ENCODE results near the gene RFPL3.
"Not testable (repeated sequence)": the region's sequence is repeated elsewhere in the genome, so short reads cannot be mapped to it uniquely, and the experiment has no call there.

The RFPL3 gene

GRCh38 chr22:32331236-32331917, 26.3 kb upstream of the RFPL3 start:
- DNase-seq: no peak

- no peak for DNase-seq
Observed at GRCh38 chr22:32331918-32332725, 25.5 kb upstream of the RFPL3 start.

- DNase-seq: no peak
Observed at GRCh38 chr22:32333141-32333768, 24.4 kb upstream of the RFPL3 start.

DNA sequence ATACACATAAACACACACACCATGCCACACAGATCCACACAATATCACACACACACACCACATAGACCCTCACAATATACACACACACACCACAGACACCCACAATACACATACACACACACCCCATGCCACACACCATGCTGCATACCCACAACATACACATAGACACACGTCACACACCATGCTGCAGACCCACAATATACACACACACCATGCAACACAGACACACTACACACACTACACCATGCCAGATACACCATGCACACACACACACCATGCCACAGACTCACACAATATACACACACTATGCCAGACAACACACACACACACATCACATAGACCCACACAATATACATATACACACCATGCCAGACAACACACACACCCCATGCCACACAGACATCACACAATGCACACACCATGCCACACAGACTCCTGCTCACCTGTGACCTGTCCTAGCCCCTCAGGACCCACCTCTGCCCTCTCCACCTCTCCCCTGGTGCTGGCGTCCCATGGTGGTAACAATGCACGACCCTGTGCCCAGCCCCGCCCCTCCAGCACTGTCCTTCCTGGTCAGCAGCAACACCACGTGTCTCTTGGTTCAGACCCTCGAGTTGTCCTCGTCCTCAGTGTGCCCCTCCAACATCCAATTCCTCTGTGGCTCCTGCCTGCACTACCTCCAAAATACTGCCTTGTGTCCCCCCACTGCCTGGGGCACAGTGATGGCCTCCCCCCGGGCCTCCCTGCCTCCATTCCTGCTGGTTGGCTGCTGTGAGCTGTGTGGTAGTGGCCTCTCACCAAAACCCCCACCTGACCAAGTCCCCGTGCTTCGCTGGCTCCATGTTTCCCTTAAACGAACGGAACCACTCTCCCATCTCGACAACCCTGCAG, 23.7 kb upstream of the RFPL3 start:
- DNase-seq: no peak

DNA sequence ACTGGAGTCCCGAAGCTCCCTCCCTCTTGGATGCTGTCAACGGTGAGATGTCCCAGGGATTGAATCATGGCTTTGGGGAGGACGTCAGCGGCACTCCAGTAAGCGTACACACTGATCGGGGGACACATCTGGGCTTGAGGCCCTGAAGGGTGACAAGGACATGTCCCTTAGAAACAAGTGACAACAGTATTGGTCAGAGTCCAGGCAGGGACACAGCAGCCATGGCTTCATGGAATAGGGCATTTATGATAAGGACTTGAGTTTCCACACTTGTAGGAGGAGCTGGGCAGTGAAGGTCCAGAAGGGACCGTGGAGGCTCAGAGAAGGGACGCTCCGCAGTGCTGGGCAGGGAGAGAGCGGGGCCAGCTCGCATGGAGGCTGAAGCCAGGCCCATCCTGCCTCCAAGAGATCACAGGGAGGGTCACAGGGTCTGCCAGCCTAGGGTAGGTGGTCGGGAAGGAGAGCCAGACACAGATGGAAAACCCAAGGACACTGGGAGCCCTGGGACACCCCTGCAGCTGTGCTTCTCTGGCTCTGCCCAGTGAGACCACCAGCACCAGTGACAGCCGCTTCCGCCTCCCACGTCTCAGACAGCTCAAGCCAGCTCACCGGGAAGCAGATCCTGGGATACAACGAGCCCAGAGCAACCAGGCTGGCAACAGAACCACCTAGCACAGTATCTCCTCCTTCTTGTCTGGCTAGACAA, 22.9 kb upstream of the RFPL3 start:
- no peak for DNase-seq

GRCh38 chr22:32335471-32335870, 22.2 kb upstream of the RFPL3 start:
- no peak for DNase-seq

- DNase-seq: no peak
Observed at GRCh38 chr22:32336121-32336603, 21.5 kb upstream of the RFPL3 start.

- DNase-seq: no peak
Observed at GRCh38 chr22:32336771-32337424, 20.8 kb upstream of the RFPL3 start.

DNA sequence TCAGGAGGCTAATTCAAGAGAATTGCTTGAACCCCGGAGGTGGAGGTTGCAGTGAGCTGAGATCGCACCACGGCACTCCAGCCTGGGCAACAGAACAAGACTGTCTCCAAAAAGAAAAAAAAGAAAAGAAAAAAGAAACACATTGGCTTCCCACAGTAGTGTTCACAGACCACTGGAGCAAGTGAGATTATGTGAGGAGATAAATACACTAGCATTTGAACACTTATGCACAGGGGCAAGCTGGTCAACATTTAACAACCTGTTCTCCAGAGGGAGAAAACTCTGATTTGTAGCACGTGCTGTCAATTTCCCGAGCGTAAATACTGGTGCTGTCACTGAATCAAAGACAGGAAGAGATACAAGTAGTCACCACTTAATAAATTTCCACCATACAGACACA, 20.2 kb upstream of the RFPL3 start:
- not testable (repeated sequence) for DNase-seq

GRCh38 chr22:32338757-32339156, 18.9 kb upstream of the RFPL3 start:
- no peak for DNase-seq

DNA sequence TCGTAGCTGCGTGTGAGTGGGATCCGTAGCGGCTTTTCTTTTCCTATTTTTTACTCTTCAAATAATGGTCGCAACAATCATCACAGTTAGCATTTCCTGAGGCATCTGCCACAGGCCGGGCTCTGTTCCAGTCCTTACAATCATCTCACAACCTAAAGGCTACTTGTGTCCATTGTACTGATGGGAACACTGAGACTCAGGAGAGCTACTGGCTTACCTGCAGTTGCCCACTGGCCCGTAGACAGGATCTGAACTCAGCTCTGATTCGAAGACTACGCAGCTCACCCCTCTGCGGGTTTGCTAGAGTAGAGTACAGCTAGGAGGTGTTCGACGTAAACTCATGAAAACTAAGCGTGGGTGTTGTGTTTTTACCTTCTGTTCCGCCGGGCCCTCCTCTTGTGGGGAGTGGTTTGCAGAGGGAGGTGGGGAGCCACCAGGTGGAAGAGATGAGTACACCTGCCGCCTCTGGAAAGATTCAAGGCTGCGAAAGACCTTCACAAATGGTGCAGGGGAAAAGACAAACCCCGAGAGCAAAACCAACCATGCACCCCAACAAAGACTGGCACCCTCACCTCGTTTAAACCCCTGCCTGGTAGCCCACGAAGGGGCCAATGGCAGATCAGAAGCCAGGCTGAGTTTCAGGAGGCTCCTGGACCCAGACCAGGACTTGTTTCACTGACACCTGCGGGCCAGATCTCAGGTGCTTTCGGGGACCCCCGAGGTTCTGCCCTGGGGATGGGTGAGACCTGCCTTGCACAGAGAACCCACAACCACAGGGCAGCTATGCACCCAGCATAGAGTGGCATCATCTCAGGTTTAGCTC, 18.3 kb upstream of the RFPL3 start:
- no peak for DNase-seq

- no peak for DNase-seq
Observed at GRCh38 chr22:32340411-32340810, 17.3 kb upstream of the RFPL3 start.

- no peak for DNase-seq
Observed at GRCh38 chr22:32341122-32341740, 16.4 kb upstream of the RFPL3 start.

DNA sequence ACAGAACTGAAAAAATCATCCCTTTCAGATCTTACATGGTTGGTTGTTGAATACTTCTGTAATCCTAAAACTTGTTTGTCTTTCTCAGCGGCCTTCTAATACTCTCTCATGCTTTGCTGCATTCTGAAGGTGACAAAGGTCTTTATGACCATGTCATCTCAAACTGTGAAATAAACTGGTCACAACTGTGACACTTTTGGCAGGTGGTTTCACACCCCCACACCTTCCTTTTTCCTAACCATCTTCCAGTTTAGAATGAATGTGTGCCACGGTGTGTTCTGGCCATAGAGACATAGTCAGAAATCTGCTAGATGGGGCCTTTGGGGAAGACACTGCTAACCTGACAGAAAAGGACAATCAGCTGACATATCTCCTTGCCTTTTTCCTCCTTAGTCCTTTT, 14.7 kb upstream of the RFPL3 start:
- DNase-seq: no peak

DNA sequence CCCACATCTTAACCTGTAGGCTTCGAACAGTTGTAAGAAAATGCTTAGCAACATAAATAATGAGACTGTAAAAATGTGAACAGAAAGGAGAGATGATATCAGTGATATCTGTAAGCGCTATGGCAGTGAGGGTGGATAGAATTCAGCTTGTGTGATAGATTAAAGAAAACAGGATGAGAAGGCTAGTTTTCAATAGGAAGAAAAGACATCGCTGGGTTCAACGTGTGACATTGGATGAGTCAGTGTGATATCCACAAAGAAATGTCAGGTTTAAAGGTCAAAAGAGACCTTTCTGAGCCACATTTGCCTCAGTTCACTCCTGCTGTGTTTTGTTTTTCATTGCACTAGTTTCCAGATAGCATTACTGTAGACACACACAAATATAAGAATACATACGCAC, 13.7 kb upstream of the RFPL3 start:
- no peak for DNase-seq

DNA sequence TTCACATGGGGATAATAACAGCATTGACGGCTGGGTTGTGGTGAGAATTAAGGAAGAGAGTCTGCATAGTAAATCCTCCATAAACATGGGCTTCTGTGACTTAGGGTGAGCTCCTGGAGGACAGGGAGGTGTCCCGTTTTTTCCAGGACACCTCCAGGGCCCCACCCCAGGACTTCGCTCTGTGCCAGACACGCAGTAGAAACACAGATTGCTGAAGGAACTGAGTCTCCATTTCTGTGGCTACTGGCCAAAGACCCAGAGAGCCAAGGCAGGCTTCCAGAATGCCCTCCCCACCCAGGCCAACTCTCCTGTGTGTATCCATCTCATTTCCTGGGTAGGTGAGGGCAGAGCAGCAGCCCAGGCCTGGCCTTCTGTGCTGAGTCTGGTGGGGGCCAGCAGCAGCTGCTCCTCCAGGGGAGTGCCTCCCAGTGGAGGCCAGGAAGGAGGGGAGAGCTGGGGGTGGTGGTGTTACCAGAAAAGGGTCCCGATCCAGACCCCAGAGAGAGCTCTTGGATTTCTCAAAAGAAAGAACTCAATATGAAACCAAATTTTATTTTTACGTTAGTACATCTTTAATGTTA, 9.5 kb upstream of the RFPL3 start:
- DNase-seq: no peak

DNA sequence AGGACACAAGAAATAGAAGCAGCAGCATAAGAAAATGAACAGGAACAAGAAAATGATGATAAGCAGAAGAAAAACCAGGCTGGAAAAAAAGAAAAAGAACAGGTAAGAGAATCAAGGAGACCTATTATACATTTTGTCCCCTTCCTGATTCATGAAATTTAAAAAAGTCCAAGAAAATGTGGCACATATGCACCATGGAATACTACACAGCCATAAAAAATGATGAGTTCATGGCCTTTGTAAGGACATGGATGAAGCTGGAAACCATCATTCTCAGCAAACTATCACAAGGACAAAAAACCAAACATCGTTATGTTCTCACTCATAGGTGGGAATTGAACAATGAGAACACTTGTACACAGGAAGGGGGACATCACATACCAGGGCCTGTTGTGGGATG, 5.8 kb upstream of the RFPL3 start:
- DNase-seq: not testable (repeated sequence)

DNA sequence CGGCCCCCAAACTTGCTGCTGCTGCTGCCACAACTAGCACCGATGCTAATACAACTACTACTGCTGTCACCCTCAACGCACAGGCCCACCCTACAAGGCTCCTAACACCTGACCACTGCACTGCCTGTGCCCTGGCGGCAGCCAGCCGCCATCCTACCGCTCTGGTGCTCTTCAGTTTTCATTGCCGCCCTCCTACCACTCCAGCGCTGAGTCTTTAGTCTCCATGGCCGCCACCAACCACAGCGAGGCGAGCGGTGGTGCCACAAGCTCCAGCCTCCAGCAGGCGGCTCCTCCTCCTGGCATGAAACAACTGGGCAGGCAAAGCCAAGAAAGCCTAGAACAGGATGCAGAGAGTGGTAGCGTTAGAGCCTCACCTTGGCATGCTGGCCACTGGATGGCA, 5.0 kb upstream of the RFPL3 start:
- no peak for DNase-seq

- no peak for DNase-seq
Observed at GRCh38 chr22:32353292-32353691, 4.4 kb upstream of the RFPL3 start.

DNA sequence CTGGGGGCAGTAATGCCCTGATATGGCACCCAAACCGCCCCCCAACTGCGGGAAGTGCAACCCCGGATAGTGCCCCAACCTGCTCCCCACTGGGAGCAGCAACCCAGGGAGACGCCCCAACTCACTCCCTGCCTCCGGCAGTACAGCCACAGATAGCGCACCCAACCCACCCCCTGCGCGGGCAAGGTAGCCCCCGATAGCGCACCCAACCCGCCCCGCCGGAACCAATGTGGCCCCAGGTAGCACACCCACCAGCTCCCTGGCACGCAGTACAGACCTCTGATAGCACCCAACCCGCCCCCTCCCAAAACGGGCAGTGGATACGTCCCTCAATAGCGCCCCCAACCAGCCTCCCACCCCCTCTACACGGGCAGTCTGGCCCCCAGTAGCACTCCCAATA, 3.8 kb upstream of the RFPL3 start:
- DNase-seq: no peak
